Glomerular visceral epithelial cell (primary cell): ENCODE results near the gene SH3PXD2A.
"Not testable (repeated sequence)": the region's sequence is repeated elsewhere in the genome, so short reads cannot be mapped to it uniquely, and the experiment has no call there.

Experiments
- DNase-seq: peaks from one replicate; pipeline ENCODE4 v3.0.0-alpha.2; 2016; ENCODE audit errors: extremely low spot score

Gene SH3PXD2A

GRCh38 chr10:103791858-103792257 lies 63.5 kb downstream of the SH3PXD2A start:
- DNase-seq = no peak

GRCh38 chr10:103791291-103791690 lies 64.1 kb downstream of the SH3PXD2A start:
- no peak for DNase-seq

GRCh38 chr10:103790580-103790979 lies 64.8 kb downstream of the SH3PXD2A start:
- no peak for DNase-seq

GRCh38 chr10:103789771-103790201 lies 65.6 kb downstream of the SH3PXD2A start:
- DNase-seq = no peak

- DNase-seq = no peak
These were observed 66.2 kb downstream of the SH3PXD2A start for GRCh38 chr10:103789161-103789560.

GRCh38 chr10:103787331-103787730 lies 68.0 kb downstream of the SH3PXD2A start:
- no peak for DNase-seq

GRCh38 chr10:103786020-103786419 lies 69.4 kb downstream of the SH3PXD2A start:
- DNase-seq = no peak

GRCh38 chr10:103784723-103785418 lies 70.5 kb downstream of the SH3PXD2A start:
- no peak for DNase-seq

- DNase-seq = no peak
These were observed 71.3 kb downstream of the SH3PXD2A start for GRCh38 chr10:103784089-103784488.

- no peak for DNase-seq
These were observed 71.7 kb downstream of the SH3PXD2A start for GRCh38 chr10:103783681-103784080.

- peak; percentile 91 for DNase-seq
These were observed 73.9 kb downstream of the SH3PXD2A start for GRCh38 chr10:103781329-103782061.

- no peak for DNase-seq
These were observed 74.9 kb downstream of the SH3PXD2A start for GRCh38 chr10:103780242-103781149.

- no peak for DNase-seq
These were observed 76.8 kb downstream of the SH3PXD2A start for GRCh38 chr10:103778358-103779139.

- no peak for DNase-seq
These were observed 78.3 kb downstream of the SH3PXD2A start for GRCh38 chr10:103776878-103777591.

- DNase-seq = no peak
These were observed 79.6 kb downstream of the SH3PXD2A start for GRCh38 chr10:103775776-103776175.

GRCh38 chr10:103772846-103773245 lies 82.5 kb downstream of the SH3PXD2A start:
- DNase-seq = not testable (repeated sequence)

- peak; percentile 75 for DNase-seq
These were observed 83.1 kb downstream of the SH3PXD2A start for GRCh38 chr10:103772096-103772845.

GRCh38 chr10:103770139-103770538 lies 85.2 kb downstream of the SH3PXD2A start:
- no peak for DNase-seq

GRCh38 chr10:103769176-103769575 lies 86.2 kb downstream of the SH3PXD2A start:
- no peak for DNase-seq

GRCh38 chr10:103768345-103768744 lies 87.0 kb downstream of the SH3PXD2A start:
- no peak for DNase-seq
